Hepatocyte (in vitro differentiated cells): ENCODE measurements around the gene DNAH7. TPM values are rescaled to one million over a fixed set of nuclear protein-coding genes. Genes with fewer than 3 reads are reported as not detected.

Experiments used
- DNase-seq: peaks from one replicate; pipeline ENCODE4 v3.0.0-alpha.2; 2016; ENCODE audit warnings: low spot score
- H2AFZ ChIP-seq: fragments of 200-600 bp; sonication (generic); 2 replicates; pipeline ENCODE4 v1.6.0; 2016; ENCODE audit warnings: antibody characterized with exemption, mild to moderate bottlenecking
- H3K27ac ChIP-seq: fragments of 200-600 bp; sonication (generic); 2 replicates; pipeline ENCODE4 v1.5.1; 2016; ENCODE audit warnings: mild to moderate bottlenecking
- H3K27me3 ChIP-seq: fragments of 200-600 bp; sonication (generic); 2 replicates; pipeline ENCODE4 v1.6.1; 2016
- H3K36me3 ChIP-seq: fragments of 200-600 bp; sonication (generic); replicated peaks from 2 replicates; pipeline ENCODE4 v1.5.1; 2016; ENCODE audit warnings: low read depth; ENCODE audit not compliant: insufficient read depth
- H3K4me1 ChIP-seq: fragments of 200-600 bp; sonication (generic); 2 replicates; pipeline ENCODE4 v1.5.1; 2016; ENCODE audit warnings: mild to moderate bottlenecking, moderate library complexity; ENCODE audit not compliant: insufficient read depth
- H3K4me2 ChIP-seq: fragments of 200-600 bp; sonication (generic); 2 replicates; pipeline ENCODE4 v1.6.0; 2016
- H3K4me3 ChIP-seq: fragments of 200-600 bp; sonication (generic); 2 replicates; pipeline ENCODE4 v1.5.1; 2016; ENCODE audit warnings: mild to moderate bottlenecking
- H3K79me2 ChIP-seq: fragments of 200-600 bp; sonication (generic); 2 replicates; pipeline ENCODE4 v1.6.0; 2017; ENCODE audit warnings: mild to moderate bottlenecking
- H3K9me2 ChIP-seq: fragments of 200-600 bp; sonication (generic); replicated peaks from 2 replicates; pipeline ENCODE4 v1.6.0; 2017; ENCODE audit warnings: mild to moderate bottlenecking; ENCODE audit not compliant: insufficient read depth
- H3K9me3 ChIP-seq: fragments of 200-600 bp; sonication (generic); 2 replicates; pipeline ENCODE4 v1.5.1; 2016; ENCODE audit warnings: low read depth, mild to moderate bottlenecking
- H4K20me1 ChIP-seq: fragments of 200-600 bp; sonication (generic); 2 replicates; pipeline ENCODE4 v1.6.0; 2016; ENCODE audit warnings: mild to moderate bottlenecking; ENCODE audit not compliant: insufficient read depth, poor library complexity, severe bottlenecking
- EZH2 ChIP-seq: fragments of 200-600 bp; sonication (generic); IDR thresholded peaks from 2 replicates; pipeline ENCODE4 v1.6.1; 2016; ENCODE audit warnings: antibody characterized with exemption, mild to moderate bottlenecking, borderline replicate concordance
- EZH2phosphoT487 ChIP-seq: fragments of 200-600 bp; sonication (generic); IDR thresholded peaks from one replicate; pipeline ENCODE4 v1.6.1; 2018; ENCODE audit warnings: antibody characterized with exemption, mild to moderate bottlenecking, low read depth, moderate library complexity; ENCODE audit not compliant: unreplicated experiment, severe bottlenecking
- WGBS: methylation state at CpG from one replicate; pipeline ENCODE4 v1.1.6; 2016; ENCODE audit warnings: low lambda C conversion rate; ENCODE audit errors: missing lambda C conversion rate; 5-methylcytosine and 5-hydroxymethylcytosine counted together
- polyA plus RNA-seq: library from polyadenylated mRNA; unstranded; fragments of >200 nt; fragmentation: Nextera tagmentation; extraction: Ambion mirVana; gene quantifications from 2 replicates; pipeline ENCODE4 v1.2.1, GENCODE V29; 2016
- total RNA-seq: library from RNA; depleted of rRNA; stranded (reverse); fragments of >200 nt; gene quantifications from 2 replicates; pipeline ENCODE4 v1.2.3, GENCODE V29; 2014
- TF ChIP-seq, protein P1 (sequence below): fragments of 200-600 bp; sonication (generic); IDR thresholded peaks from 2 replicates; pipeline ENCODE4 v1.5.1; 2016; ENCODE audit warnings: antibody characterized with exemption, mild to moderate bottlenecking; ENCODE audit not compliant: poor library complexity

DNAH7 gene
- total and polyA plus RNA-seq, 2 experiments from 2014 or later = 0.29 to 1.2 TPM

GRCh38 chr2:196046123-196046917 is 22.3 kb downstream of the DNAH7 start:
- Histone ChIP-seq H3K79me2 (no peaks in the 10 kb centered on the region), H3K4me3 (no peak overlapping the region), H3K27me3 (no peaks in the 10 kb centered on the region), H3K36me3 (no peaks in the 10 kb centered on the region), H3K9me2 (no peaks in the 10 kb centered on the region), H3K9me3 (no peaks in the 10 kb centered on the region), H3K4me2 (no peak overlapping the region), H3K27ac (no peak overlapping the region), H4K20me1 (no peaks in the 10 kb centered on the region), H2AFZ (no peak overlapping the region), H3K4me1 (no peaks in the 10 kb centered on the region)
- no peak for DNase-seq
- 92% methylated on average over 7 of the region's 7 CpGs for WGBS
- TF ChIP-seq EZH2 (no peak), EZH2phosphoT487 (no peak)
- TF ChIP-seq, protein P1, sequence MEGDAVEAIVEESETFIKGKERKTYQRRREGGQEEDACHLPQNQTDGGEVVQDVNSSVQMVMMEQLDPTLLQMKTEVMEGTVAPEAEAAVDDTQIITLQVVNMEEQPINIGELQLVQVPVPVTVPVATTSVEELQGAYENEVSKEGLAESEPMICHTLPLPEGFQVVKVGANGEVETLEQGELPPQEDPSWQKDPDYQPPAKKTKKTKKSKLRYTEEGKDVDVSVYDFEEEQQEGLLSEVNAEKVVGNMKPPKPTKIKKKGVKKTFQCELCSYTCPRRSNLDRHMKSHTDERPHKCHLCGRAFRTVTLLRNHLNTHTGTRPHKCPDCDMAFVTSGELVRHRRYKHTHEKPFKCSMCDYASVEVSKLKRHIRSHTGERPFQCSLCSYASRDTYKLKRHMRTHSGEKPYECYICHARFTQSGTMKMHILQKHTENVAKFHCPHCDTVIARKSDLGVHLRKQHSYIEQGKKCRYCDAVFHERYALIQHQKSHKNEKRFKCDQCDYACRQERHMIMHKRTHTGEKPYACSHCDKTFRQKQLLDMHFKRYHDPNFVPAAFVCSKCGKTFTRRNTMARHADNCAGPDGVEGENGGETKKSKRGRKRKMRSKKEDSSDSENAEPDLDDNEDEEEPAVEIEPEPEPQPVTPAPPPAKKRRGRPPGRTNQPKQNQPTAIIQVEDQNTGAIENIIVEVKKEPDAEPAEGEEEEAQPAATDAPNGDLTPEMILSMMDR = no peak

GRCh38 chr2:196041786-196042185 is 26.9 kb downstream of the DNAH7 start:
- DNase-seq = no peak
- Histone ChIP-seq H2AFZ (no peak overlapping the region), H3K4me2 (no peak overlapping the region), H3K9me2 (no peaks in the 10 kb centered on the region), H3K36me3 (no peaks in the 10 kb centered on the region), H3K4me3 (no peak overlapping the region), H3K27me3 (no peaks in the 10 kb centered on the region), H3K4me1 (no peaks in the 10 kb centered on the region), H3K79me2 (no peaks in the 10 kb centered on the region), H4K20me1 (no peaks in the 10 kb centered on the region), H3K9me3 (peaks cover 3% of the 10 kb centered on the region), H3K27ac (no peak overlapping the region)
- TF ChIP-seq EZH2 (no peak), EZH2phosphoT487 (no peak)
- TF ChIP-seq, protein P1 = no peak

DNA sequence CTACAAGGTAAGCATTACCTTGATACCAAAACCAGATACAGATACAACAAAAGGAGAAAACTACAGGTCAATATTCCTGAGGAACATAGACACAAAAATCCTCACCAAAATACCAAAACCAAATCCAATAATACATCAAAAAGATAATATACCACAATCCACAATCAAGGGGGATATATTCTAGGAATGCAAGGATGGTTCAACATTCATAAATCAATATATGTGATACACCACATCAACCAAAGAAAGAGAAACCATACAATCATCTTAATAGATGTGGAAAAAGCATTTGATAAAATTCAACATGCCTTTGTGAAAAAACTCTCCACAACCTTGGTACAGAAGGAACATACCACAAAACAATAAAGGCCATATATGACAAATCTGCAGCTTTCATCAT is 28.4 kb downstream of the DNAH7 start:
- DNase-seq = no peak
- no peaks in the 10 kb centered on the region for H3K9me2 ChIP-seq
- peaks cover 3% of the 10 kb centered on the region for H3K9me3 ChIP-seq
- H2AFZ ChIP-seq = no peak overlapping the region
- no peaks in the 10 kb centered on the region for H3K4me1 ChIP-seq
- no peaks in the 10 kb centered on the region for H3K36me3 ChIP-seq
- TF ChIP-seq EZH2phosphoT487 (no peak), EZH2 (no peak)
- TF ChIP-seq, protein P1 = no peak
- H3K4me2 ChIP-seq = no peak overlapping the region
- H4K20me1 ChIP-seq = no peaks in the 10 kb centered on the region
- no peaks in the 10 kb centered on the region for H3K27me3 ChIP-seq
- no peak overlapping the region for H3K4me3 ChIP-seq
- H3K79me2 ChIP-seq = no peaks in the 10 kb centered on the region
- no peak overlapping the region for H3K27ac ChIP-seq

GRCh38 chr2:196036442-196036841 is 32.2 kb downstream of the DNAH7 start:
- H3K27me3 ChIP-seq = no peaks in the 10 kb centered on the region

More at GRCh38 chr2:196036442-196036841, 32.2 kb downstream of the DNAH7 start:
- no peaks in the 10 kb centered on the region for H4K20me1 ChIP-seq
- no peak overlapping the region for H3K4me2 ChIP-seq
- no peak overlapping the region for H2AFZ ChIP-seq
- TF ChIP-seq EZH2 (no peak), EZH2phosphoT487 (no peak)
- TF ChIP-seq, protein P1 = no peak
- no peaks in the 10 kb centered on the region for H3K4me1 ChIP-seq
- H3K9me3 ChIP-seq = peaks cover 3% of the 10 kb centered on the region
- WGBS = 93% methylated on average over 2 of the region's 2 CpGs
- H3K79me2 ChIP-seq = no peaks in the 10 kb centered on the region
- H3K27ac ChIP-seq = no peak overlapping the region
- no peaks in the 10 kb centered on the region for H3K9me2 ChIP-seq
- H3K36me3 ChIP-seq = peaks cover 3% of the 10 kb centered on the region
- DNase-seq = no peak
- no peak overlapping the region for H3K4me3 ChIP-seq
